MG63 (cell line): ENCODE data around the gene MEIOB. TPM values are rescaled to one million over a fixed set of nuclear protein-coding genes. Genes with fewer than 3 reads are reported as not detected.
A peak's percentile ranks its signal among the peaks of the same experiment; 100 is the strongest.
"Not testable (repeated sequence)": the region's sequence is repeated elsewhere in the genome, so short reads cannot be mapped to it uniquely, and the experiment has no call there.

ENCODE experiments used
- DNase-seq: peaks from one replicate; pipeline ENCODE4 v3.0.0-alpha.2; 2020
- H3K27me3 ChIP-seq: fragments of 250-450 bp; sonication (Bioruptor Pico); 2 replicates; pipeline ENCODE4 v1.5.1; 2020; ENCODE audit warnings: mild to moderate bottlenecking, moderate library complexity
- H3K36me3 ChIP-seq: fragments of 250-450 bp; sonication (Bioruptor Pico); 2 replicates; pipeline ENCODE4 v1.5.1; 2020; ENCODE audit warnings: mild to moderate bottlenecking, moderate library complexity
- H3K4me3 ChIP-seq: fragments of 250-450 bp; sonication (Bioruptor Pico); 2 replicates; pipeline ENCODE4 v1.5.1; 2020; ENCODE audit warnings: mild to moderate bottlenecking, moderate library complexity
- H3K9me3 ChIP-seq: fragments of 250-450 bp; sonication (Bioruptor Pico); 2 replicates; pipeline ENCODE4 v1.5.1; 2020; ENCODE audit warnings: mild to moderate bottlenecking, moderate library complexity
- total RNA-seq: library from RNA; depleted of rRNA; stranded (reverse); fragments of >200 nt; shearing (Covaris generic); gene quantifications from 2 replicates; pipeline ENCODE4 v1.2.3, GENCODE V29; 2014; ENCODE audit warnings: low replicate concordance

MEIOB gene
- total RNA-seq, 1 experiment from 2014 or later, result 21.6 TPM

DNA sequence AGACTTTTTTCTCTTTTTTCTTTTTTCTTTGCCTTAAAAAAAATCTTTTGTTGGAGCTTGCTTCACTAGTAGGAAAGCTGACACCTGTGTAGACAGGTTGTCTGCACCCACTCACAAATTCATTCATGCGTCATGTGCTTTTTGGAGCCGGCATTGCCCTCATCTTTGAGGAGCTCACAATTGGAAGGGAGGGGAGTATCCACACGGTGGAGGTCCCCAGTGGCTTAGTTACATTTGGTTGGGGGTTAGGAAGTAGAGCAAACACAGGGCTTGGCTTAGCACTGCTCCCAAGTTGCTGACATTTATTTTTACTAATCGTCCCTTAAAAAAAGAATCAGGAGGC lies 18.7 kb upstream of the MEIOB start:
- no peak for DNase-seq
- Histone ChIP-seq H3K27me3 (peaks cover 46% of the 10 kb centered on the region), H3K36me3 (no peaks in the 10 kb centered on the region), H3K9me3 (no peaks in the 10 kb centered on the region), H3K4me3 (no peak overlapping the region)

GRCh38 chr16:1890024-1890707 lies 18.2 kb upstream of the MEIOB start:
- H3K27me3 ChIP-seq, result peaks cover 46% of the 10 kb centered on the region

GRCh38 chr16:1887711-1888354 lies 15.9 kb upstream of the MEIOB start:
- no peak overlapping the region for H3K4me3 ChIP-seq
- peaks cover 52% of the 10 kb centered on the region for H3K27me3 ChIP-seq
- no peaks in the 10 kb centered on the region for H3K9me3 ChIP-seq
- H3K36me3 ChIP-seq, result no peaks in the 10 kb centered on the region
- DNase-seq, result no peak

More at GRCh38 chr16:1890024-1890707, 18.2 kb upstream of the MEIOB start:
- Histone ChIP-seq H3K9me3 (no peaks in the 10 kb centered on the region), H3K36me3 (no peaks in the 10 kb centered on the region), H3K4me3 (no peak overlapping the region)
- no peak for DNase-seq

- Histone ChIP-seq H3K9me3 (no peaks in the 10 kb centered on the region), H3K36me3 (no peaks in the 10 kb centered on the region), H3K4me3 (no peak overlapping the region), H3K27me3 (peaks cover 28% of the 10 kb centered on the region)
- DNase-seq, result no peak
These were observed 12.9 kb upstream of the MEIOB start for GRCh38 chr16:1884889-1885288.

DNA sequence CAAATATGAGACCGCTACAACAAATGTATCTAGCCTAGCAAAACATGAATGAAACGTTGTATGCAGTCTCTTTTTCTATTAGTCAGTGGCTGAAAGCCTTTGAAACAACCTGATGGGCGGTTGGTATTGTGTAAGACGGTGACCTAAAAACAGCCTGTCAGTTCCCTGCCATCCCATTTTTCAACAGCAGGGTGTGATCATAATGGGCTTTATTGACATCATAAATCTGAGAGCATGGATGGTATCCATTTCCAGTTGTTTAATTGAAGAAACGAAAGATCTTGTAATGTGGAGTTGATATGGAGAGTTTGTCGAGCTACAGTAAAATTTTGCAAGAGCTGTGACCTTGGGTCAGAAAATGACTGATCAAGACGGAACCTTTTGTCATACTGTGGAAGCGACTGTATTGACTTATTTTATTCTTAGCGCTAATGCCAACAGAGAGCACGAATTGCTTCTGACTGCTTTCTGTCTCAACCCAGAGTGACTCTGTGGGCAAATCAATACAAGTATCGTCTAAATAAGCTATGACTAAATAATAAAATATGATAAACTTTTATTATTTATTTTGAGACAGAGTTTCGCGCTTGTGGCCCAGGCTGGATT lies 12.3 kb upstream of the MEIOB start:
- no peaks in the 10 kb centered on the region for H3K36me3 ChIP-seq
- H3K9me3 ChIP-seq, result no peaks in the 10 kb centered on the region
- H3K27me3 ChIP-seq, result peaks cover 29% of the 10 kb centered on the region
- H3K4me3 ChIP-seq, result no peak overlapping the region
- DNase-seq, result no peak

DNA sequence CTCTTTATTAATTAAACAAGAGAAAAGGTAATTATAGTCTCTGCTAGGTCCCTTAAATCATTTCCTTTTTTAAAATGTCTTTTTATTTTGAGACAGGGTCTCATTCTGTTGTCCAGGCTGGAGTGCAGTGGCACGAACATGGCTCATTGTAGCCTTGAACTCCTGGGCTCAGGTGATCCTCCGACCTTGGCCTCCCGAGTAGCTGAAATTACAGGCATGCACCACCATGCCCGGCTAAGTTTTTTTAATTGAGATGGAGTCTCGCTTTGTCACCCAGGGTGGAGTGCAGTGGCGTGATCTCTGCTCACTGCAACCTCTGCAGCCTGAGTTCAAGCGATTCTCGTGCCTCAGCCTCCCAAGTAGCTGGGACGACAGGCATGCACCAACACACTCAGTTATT lies 9.2 kb upstream of the MEIOB start:
- H3K9me3 ChIP-seq, DNase-seq, H3K4me3 ChIP-seq, H3K36me3 ChIP-seq: not testable (repeated sequence)
- peaks cover 24% of the 10 kb centered on the region for H3K27me3 ChIP-seq

DNA sequence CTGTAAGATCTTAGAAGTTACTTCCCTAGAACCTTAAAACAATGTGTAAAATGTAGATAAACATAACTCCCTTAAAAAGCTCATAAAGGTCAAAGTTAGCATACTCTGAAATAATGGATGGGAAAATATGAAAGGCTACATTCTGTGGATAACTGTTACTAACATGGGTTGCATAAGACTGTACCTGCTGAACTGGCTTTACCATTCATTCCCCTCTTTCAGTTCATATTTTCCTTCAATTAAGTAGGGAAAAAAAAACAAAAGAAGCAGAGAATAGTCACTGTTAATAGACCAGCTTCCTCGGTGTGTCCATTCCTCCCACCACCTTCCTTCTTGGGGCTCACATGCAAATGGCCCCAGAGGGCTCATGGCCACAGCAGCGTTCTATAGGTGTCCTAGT lies 7.5 kb upstream of the MEIOB start:
- Histone ChIP-seq H3K36me3 (no peaks in the 10 kb centered on the region), H3K4me3 (no peak overlapping the region), H3K27me3 (peaks cover 29% of the 10 kb centered on the region), H3K9me3 (no peaks in the 10 kb centered on the region)
- DNase-seq, result no peak

- H3K36me3 ChIP-seq, result no peaks in the 10 kb centered on the region
- no peak for DNase-seq
- peaks cover 28% of the 10 kb centered on the region for H3K27me3 ChIP-seq
- no peak overlapping the region for H3K4me3 ChIP-seq
- H3K9me3 ChIP-seq, result no peaks in the 10 kb centered on the region
These were observed 6.3 kb upstream of the MEIOB start for GRCh38 chr16:1878256-1878655.

DNA sequence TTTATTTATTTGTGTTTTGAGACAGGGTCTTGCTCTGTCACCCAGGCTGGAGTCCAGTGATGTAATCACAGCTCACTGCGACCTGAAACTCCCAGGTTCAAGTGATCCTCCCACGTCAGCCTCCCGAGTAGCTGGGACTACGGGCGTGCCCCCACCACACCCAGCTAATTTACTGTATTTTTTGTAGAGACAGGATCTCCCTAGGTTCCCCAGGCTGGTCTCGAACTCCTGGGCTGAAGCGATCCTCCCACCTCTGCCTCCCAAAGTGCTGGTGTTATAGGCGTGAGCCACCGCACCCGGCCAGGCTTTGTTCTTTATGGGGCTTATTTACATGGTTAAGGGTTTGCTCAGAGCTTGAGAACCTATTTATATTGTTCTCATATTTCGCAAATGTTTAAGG lies 5.8 kb upstream of the MEIOB start:
- Histone ChIP-seq H3K9me3 (no peaks in the 10 kb centered on the region), H3K27me3 (peaks cover 24% of the 10 kb centered on the region), H3K4me3 (no peak overlapping the region), H3K36me3 (no peaks in the 10 kb centered on the region)
- no peak for DNase-seq

DNA sequence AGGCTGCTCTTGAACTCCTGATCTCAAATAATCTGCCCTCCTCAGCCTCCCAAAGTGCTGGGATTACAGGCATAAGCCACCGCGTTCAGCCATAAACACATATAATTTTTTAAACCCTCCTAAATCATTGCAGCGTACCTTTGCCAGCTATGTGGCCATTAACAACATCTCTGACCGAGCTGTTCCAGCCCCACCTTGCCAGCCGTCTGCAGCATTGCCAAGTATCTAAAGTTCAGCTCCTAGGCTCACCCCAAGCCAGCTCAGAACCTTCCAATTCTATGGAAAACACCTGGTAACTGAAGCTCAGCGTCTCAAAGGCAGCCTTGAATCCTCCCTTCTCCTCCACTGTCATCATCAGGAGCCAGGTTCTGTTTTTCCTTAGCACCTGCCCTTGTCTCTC lies 5.1 kb upstream of the MEIOB start:
- H3K9me3 ChIP-seq, result no peaks in the 10 kb centered on the region
- DNase-seq, result no peak
- no peaks in the 10 kb centered on the region for H3K36me3 ChIP-seq
- H3K4me3 ChIP-seq, result no peak overlapping the region
- H3K27me3 ChIP-seq, result peaks cover 23% of the 10 kb centered on the region

- H3K4me3 ChIP-seq, result no peak overlapping the region
- H3K9me3 ChIP-seq, result no peaks in the 10 kb centered on the region
- H3K27me3 ChIP-seq, result peaks cover 23% of the 10 kb centered on the region
- DNase-seq, result no peak
- no peaks in the 10 kb centered on the region for H3K36me3 ChIP-seq
These were observed 4.5 kb upstream of the MEIOB start for GRCh38 chr16:1876468-1876867.

DNA sequence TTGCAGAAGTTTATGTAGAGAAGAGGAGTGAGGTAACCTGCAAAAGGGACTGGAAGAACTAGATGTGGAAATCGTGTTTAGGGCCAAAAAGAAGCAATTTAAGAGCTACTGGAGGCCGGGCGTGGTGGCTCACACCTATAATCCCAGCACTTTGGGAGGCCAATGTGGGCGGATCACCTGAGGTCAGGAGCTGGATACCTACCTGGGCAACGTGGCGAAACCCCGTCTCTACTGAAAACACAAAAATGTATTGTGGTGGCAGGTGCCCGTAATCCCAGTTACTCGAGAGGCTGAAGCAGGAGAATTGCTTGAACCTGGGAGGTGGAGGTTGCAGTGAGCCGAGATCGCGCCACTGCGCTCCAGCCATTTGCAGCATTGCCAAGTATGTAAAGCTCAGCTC lies 4.1 kb upstream of the MEIOB start:
- H3K9me3 ChIP-seq, H3K4me3 ChIP-seq, H3K36me3 ChIP-seq, DNase-seq: not testable (repeated sequence)
- peaks cover 19% of the 10 kb centered on the region for H3K27me3 ChIP-seq

DNA sequence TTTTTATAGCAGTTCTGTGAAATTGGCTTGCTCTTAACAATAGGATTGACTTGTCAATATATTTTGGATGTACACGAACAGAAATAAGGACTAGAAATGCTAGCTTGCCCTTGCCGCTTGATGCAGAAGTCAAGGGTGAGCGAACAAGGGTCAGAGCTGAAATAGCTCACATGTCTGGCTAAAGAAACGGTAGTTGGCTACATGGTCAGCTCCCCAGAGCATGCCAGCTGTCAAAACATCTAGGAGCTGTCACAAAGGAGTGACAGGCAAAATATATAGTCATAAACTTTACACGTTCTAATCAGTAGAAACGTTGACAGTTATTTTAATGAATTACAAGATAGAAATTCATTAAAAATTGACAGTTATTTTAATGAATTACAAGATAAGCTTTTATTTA lies 2.9 kb upstream of the MEIOB start:
- no peak overlapping the region for H3K4me3 ChIP-seq
- H3K9me3 ChIP-seq, result no peaks in the 10 kb centered on the region
- no peaks in the 10 kb centered on the region for H3K36me3 ChIP-seq
- no peak for DNase-seq
- peaks cover 18% of the 10 kb centered on the region for H3K27me3 ChIP-seq

DNA sequence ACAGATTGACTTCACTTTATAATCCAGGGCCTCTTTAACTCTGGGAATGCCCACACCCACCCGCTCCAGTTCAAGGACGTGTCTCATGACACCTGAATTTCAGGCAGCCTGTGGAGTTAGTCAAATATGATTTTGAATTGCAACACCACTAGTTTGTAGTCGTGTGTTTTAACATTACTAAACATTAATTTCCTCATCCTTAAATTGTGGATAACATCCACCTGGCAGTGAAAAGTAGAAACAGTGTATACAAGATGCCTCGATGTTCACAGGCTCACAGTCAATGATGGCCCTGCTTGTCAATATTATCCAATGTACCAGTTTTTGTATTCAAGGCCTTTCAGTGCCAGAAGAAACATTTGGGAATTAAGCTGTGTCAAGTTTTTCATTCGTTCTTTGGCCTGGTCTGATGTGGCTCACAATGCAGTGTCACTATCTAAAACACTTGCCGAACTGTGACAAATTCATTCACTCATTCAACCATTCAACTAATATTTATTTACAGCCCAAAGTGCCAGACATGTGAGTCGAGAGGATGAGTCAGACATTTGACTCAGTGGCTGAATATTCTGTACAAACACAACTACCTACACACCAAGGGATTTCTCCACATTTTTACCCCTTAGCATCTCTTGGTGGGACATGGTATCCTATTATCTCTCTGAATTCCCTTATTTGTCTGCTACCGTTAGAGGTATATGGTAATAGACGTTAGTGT lies 1.4 kb downstream of the MEIOB start:
- DNase-seq, result peak; percentile 47
- Histone ChIP-seq H3K27me3 (peaks cover 9% of the 10 kb centered on the region), H3K4me3 (no peak overlapping the region), H3K9me3 (no peaks in the 10 kb centered on the region), H3K36me3 (no peaks in the 10 kb centered on the region)

DNA sequence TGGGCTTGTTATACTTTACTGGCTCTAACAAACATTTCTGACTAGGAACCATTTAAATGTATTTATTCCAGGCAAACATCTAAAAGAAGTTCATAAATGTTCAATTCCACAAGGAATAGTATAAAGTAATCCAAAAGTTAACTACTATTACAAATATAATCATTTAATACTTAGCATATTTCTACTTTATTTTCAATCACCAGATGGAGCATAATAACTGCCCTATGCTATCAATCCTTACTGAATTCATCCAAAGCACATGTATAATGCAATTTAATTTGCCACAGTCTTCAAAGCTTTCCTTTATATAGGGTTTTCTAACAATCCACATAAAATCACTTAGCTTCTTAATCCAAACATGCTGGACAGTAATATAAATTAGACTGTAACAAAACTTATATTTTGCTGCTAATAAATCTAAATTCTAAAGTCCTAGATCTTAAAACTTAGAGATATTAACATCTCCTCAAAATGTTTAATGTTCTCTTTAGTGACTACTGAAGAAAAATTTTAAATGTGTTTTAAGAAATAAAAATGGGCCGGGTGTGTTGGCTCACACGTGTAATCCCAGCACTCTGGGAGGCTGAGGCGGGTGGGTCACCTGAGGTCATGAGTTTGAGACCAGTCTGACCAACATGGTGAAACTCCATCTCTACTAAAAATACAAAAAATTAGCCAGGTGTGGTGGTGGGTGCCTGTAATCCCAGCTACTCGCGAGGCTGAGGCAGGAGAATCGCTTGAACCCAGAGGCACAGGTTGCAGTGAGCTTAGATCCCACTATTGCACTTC lies 5.9 kb downstream of the MEIOB start:
- Histone ChIP-seq H3K9me3 (no peaks in the 10 kb centered on the region), H3K4me3 (no peak overlapping the region), H3K27me3 (no peaks in the 10 kb centered on the region), H3K36me3 (no peaks in the 10 kb centered on the region)
- no peak for DNase-seq

DNA sequence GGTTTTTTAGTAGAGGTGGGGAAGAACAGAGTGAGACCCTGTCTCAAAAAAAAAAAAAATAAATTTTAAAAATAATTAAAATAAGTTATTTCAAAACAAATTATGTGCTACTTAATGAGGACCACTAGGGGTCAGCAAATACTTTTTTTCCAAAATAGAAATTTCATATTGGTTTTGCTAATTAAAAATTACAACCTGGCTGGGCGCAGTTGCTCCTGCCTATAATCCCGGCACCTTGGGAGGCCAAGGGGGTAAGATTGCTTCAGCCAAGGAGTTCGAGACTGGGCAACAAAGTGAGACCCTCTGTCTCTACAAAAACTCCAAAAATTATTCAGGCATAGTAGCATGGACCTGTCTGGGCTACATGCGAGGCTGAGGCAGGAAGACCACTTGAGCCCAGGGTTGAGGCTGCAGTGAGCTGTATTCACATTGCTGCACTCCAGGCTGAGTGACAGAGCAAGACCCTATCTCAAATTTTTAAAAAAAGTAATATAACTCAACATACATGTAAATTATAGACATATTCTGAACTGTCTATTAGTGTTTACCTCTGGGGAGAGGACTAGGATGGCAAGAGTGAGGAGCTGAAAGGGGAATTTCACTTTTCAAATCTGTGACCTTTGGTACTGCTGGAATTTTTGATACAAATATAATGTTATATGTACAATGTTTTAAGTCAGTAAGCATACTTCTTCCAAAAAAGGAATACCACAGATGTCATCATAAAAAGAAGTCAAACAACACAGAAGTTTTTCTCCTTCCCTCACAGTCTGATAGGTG lies 8.1 kb downstream of the MEIOB start:
- Histone ChIP-seq H3K9me3 (no peaks in the 10 kb centered on the region), H3K4me3 (no peak overlapping the region), H3K27me3 (no peaks in the 10 kb centered on the region), H3K36me3 (no peaks in the 10 kb centered on the region)
- DNase-seq, result no peak
